Vagina (tissue), 2 donors: ENCODE results near the gene DTX2. TPM values are rescaled to one million over a fixed set of nuclear protein-coding genes. Genes with fewer than 3 reads are reported as not detected.
"Not testable (repeated sequence)": the region's sequence is repeated elsewhere in the genome, so short reads cannot be mapped to it uniquely, and the experiment has no call there.

Source experiments
- DNase-seq, 2 donors: peaks; one replicate each; pipeline ENCODE4 v3.0.0-alpha.2; 2017; ENCODE audit errors: extremely low spot score in 2 of 2
- H3K27ac ChIP-seq: fragments of 200-600 bp; sonication (generic); one replicate; pipeline ENCODE4 v1.5.1; 2019
- H3K27me3 ChIP-seq: fragments of 200-600 bp; sonication (generic); one replicate; pipeline ENCODE4 v1.5.1; 2019
- H3K36me3 ChIP-seq, 2 donors: fragments of 200-600 bp; sonication (generic); one replicate each; pipeline ENCODE4 v1.5.1; 2017 to 2019
- H3K4me1 ChIP-seq: fragments of 200-600 bp; sonication (generic); one replicate; pipeline ENCODE4 v1.5.1; 2019
- H3K4me3 ChIP-seq, 2 donors: fragments of 200-600 bp; sonication (generic); 1 replicate in 1 of 2; 2 replicates in 1 of 2; pipeline ENCODE4 v1.5.1; 2016 to 2019
- H3K9me3 ChIP-seq: fragments of 200-600 bp; sonication (generic); one replicate; pipeline ENCODE4 v1.5.1; 2019
- POLR2A ChIP-seq, 2 donors: fragments of 450-650 bp; IDR thresholded peaks; one replicate each; pipeline ENCODE4 v1.6.1; 2017; ENCODE audit warnings: antibody characterized with exemption in 2 of 2, mild to moderate bottlenecking in 2 of 2, moderate library complexity in 2 of 2
- POLR2AphosphoS5 ChIP-seq, 2 donors: sonication (generic); formaldehyde crosslinking; IDR thresholded peaks; one replicate each; pipeline ENCODE4 v1.9.0; 2017; ENCODE audit warnings: antibody characterized with exemption in 2 of 2, mild to moderate bottlenecking in 2 of 2, low read depth in 1 of 2; ENCODE audit not compliant: insufficient read depth in 1 of 2
- intact Hi-C: fragments of 100-400 bp; cut with DNase I; formaldehyde crosslinking; loops from one replicate; pipeline ENCODE4 v1.15.1; 2023
- small RNA-seq: library from RNA; depleted of rRNA; stranded (forward); fragments of <200 nt; gene quantifications from one replicate; pipeline ENCODE3, GENCODE V24; 2016
- total RNA-seq: library from RNA; depleted of rRNA; stranded (reverse); fragments of >200 nt; gene quantifications from one replicate; pipeline ENCODE4 v1.2.3, GENCODE V29; 2016

Gene DTX2
- total RNA-seq, 1 donor from 2014 or later, result 78.3 TPM

GRCh38 chr7:76549025-76549854 lies 87.7 kb downstream of the DTX2 start:
- peaks cover 11% of the 10 kb centered on the region for H3K4me1 ChIP-seq
- intact Hi-C loops, H3K36me3 ChIP-seq, H3K9me3 ChIP-seq, H3K27me3 ChIP-seq: not testable (repeated sequence)
- peak overlapping the region; percentile 99 for H3K4me3 ChIP-seq
- TF ChIP-seq POLR2AphosphoS5 (IDR thresholded peaks at IDR 0.05; ENCODE audit: insufficient read depth in 1 of 2, low read depth in 1 of 2) (peak; percentile 77 to 80), POLR2A (IDR thresholded peaks at IDR 0.05) (peak in 1 of 2 donors; percentile 52)
- peak in 1 of 2 donors; percentile 92 for DNase-seq
- peak overlapping the region; percentile 97 for H3K27ac ChIP-seq

GRCh38 chr7:76549855-76550248 lies 88.3 kb downstream of the DTX2 start:
- intact Hi-C loops, H3K36me3 ChIP-seq, H3K9me3 ChIP-seq, DNase-seq, H3K27me3 ChIP-seq: not testable (repeated sequence)
- Histone ChIP-seq H3K4me3 (peak overlapping the region; percentile 99), H3K27ac (peak overlapping the region; percentile 97), H3K4me1 (peaks cover 11% of the 10 kb centered on the region)

- H3K9me3 ChIP-seq, DNase-seq, H3K4me3 ChIP-seq, H3K27ac ChIP-seq, intact Hi-C loops, H3K27me3 ChIP-seq, H3K36me3 ChIP-seq: not testable (repeated sequence)
- H3K4me1 ChIP-seq, result peaks cover 11% of the 10 kb centered on the region
Measured at GRCh38 chr7:76551992-76552391, 90.5 kb downstream of the DTX2 start.

Small RNAs within 50 kb of the gene (small RNA-seq; reads per million reads assigned to genes)
- gene RF00019, result not detected

Other genes starting within 250 kb of the DTX2 start
- 3,606 TPM for gene HSPB1, start 159.0 kb upstream of the DTX2 start, total RNA-seq
- gene YWHAG, start 102.7 kb upstream of the DTX2 start, total RNA-seq, result 73.2 TPM
- gene SSC4D, start 52.0 kb upstream of the DTX2 start, total RNA-seq, result not detected
- gene ZP3, start 36.8 kb upstream of the DTX2 start, total RNA-seq, result 2.7 TPM
- gene UPK3B, start 48.8 kb downstream of the DTX2 start, total RNA-seq, result 2.7 TPM
- not detected for gene SPDYE16, start 81.6 kb downstream of the DTX2 start, total RNA-seq
- gene POMZP3, start 165.6 kb downstream of the DTX2 start, total RNA-seq, result 16.2 TPM